ENCODE data around the gene CIDEC. TPM values are rescaled to one million over a fixed set of nuclear protein-coding genes. Genes with fewer than 3 reads are reported as not detected.
"Not testable (repeated sequence)": the region's sequence is repeated elsewhere in the genome, so short reads cannot be mapped to it uniquely, and the experiment has no call there.

Gene CIDEC
- total and polyA plus RNA-seq, 4 donors, result 0.08 TPM; not detected in 3

- Histone ChIP-seq H3K36me3 (ENCODE audit: control insufficient read depth in 4 of 4, insufficient read depth in 4 of 4, low read length in 4 of 4) (no peaks in the 10 kb centered on the region), H3K4me3 (no peak overlapping the region), H3K9ac (ENCODE audit: insufficient read depth in 1 of 2, low read length in 2 of 2) (no peak overlapping the region), H3K27ac (ENCODE audit: low read depth in 1 of 2, low read length in 1 of 2) (no peak overlapping the region), H3K4me1 (ENCODE audit: control insufficient read depth in 5 of 5, insufficient read depth in 5 of 5, low read length in 5 of 5) (no peaks in the 10 kb centered on the region), H3K9me3 (ENCODE audit: control insufficient read depth in 4 of 4, insufficient read depth in 3 of 4, low read length in 3 of 4) (no peaks in the 10 kb centered on the region), H3K27me3 (ENCODE audit: control insufficient read depth in 3 of 3, insufficient read depth in 3 of 3, low read length in 2 of 3) (no peaks in the 10 kb centered on the region)
- ATAC-seq (ENCODE audit: insufficient read depth, low FRiP score), result no peak
- DNase-seq, result no peak
- 85 to 90% methylated on average over 5 of the region's 5 CpGs for whole genome bisulfite sequencing, 2 donors
- no peak for TF ChIP-seq CTCF (IDR thresholded peaks at IDR 0.05; ENCODE audit: control extremely low read depth, extremely low read depth)
Measured at GRCh38 chr3:9878700-9879099, 1.4 kb downstream of the CIDEC start.

- DNase-seq (no peak), ATAC-seq (ENCODE audit: insufficient read depth, low FRiP score) (no peak)
- H3K27ac ChIP-seq (ENCODE audit: low read depth in 1 of 2, low read length in 1 of 2), result no peak overlapping the region
- no peak for TF ChIP-seq CTCF (IDR thresholded peaks at IDR 0.05; ENCODE audit: control extremely low read depth, extremely low read depth)
- H3K27me3 ChIP-seq (ENCODE audit: control insufficient read depth in 3 of 3, insufficient read depth in 3 of 3, low read length in 2 of 3), result no peaks in the 10 kb centered on the region
- H3K36me3 ChIP-seq (ENCODE audit: control insufficient read depth in 4 of 4, insufficient read depth in 4 of 4, low read length in 4 of 4), result no peaks in the 10 kb centered on the region
- no peak overlapping the region for H3K9ac ChIP-seq (ENCODE audit: insufficient read depth in 1 of 2, low read length in 2 of 2)
- 92 to 95% methylated on average over 12 of the region's 12 CpGs for WGBS, 2 donors
- H3K9me3 ChIP-seq (ENCODE audit: control insufficient read depth in 4 of 4, insufficient read depth in 3 of 4, low read length in 3 of 4), result no peaks in the 10 kb centered on the region
- H3K4me3 ChIP-seq, result no peak overlapping the region
- no peaks in the 10 kb centered on the region for H3K4me1 ChIP-seq (ENCODE audit: control insufficient read depth in 5 of 5, insufficient read depth in 5 of 5, low read length in 5 of 5)
Measured at GRCh38 chr3:9876991-9877390, 3.1 kb downstream of the CIDEC start.

GRCh38 chr3:9876255-9876654, 3.8 kb downstream of the CIDEC start:
- DNase-seq; H3K9me3 ChIP-seq (ENCODE audit: control insufficient read depth in 4 of 4, insufficient read depth in 3 of 4, low read length in 3 of 4); H3K27me3 ChIP-seq (ENCODE audit: control insufficient read depth in 3 of 3, insufficient read depth in 3 of 3, low read length in 2 of 3); H3K36me3 ChIP-seq (ENCODE audit: control insufficient read depth in 4 of 4, insufficient read depth in 4 of 4, low read length in 4 of 4); H3K4me3 ChIP-seq; H3K4me1 ChIP-seq (ENCODE audit: control insufficient read depth in 5 of 5, insufficient read depth in 5 of 5, low read length in 5 of 5); H3K27ac ChIP-seq (ENCODE audit: low read depth in 1 of 2, low read length in 1 of 2); ATAC-seq (ENCODE audit: insufficient read depth, low FRiP score); H3K9ac ChIP-seq (ENCODE audit: insufficient read depth in 1 of 2, low read length in 2 of 2): not testable (repeated sequence)
- WGBS, 2 donors, result 92 to 93% methylated on average over 4 of the region's 4 CpGs

- TF ChIP-seq CTCF (IDR thresholded peaks at IDR 0.05; ENCODE audit: control extremely low read depth, extremely low read depth), result no peak
- no peak overlapping the region for H3K27ac ChIP-seq (ENCODE audit: low read depth in 1 of 2, low read length in 1 of 2)
- ATAC-seq (ENCODE audit: insufficient read depth, low FRiP score) (no peak), DNase-seq (no peak)
- H3K9me3 ChIP-seq (ENCODE audit: control insufficient read depth in 4 of 4, insufficient read depth in 3 of 4, low read length in 3 of 4), result no peaks in the 10 kb centered on the region
- no peak overlapping the region for H3K4me3 ChIP-seq
- H3K36me3 ChIP-seq (ENCODE audit: control insufficient read depth in 4 of 4, insufficient read depth in 4 of 4, low read length in 4 of 4), result no peaks in the 10 kb centered on the region
- H3K4me1 ChIP-seq (ENCODE audit: control insufficient read depth in 5 of 5, insufficient read depth in 5 of 5, low read length in 5 of 5), result no peaks in the 10 kb centered on the region
- no peaks in the 10 kb centered on the region for H3K27me3 ChIP-seq (ENCODE audit: control insufficient read depth in 3 of 3, insufficient read depth in 3 of 3, low read length in 2 of 3)
- H3K9ac ChIP-seq (ENCODE audit: insufficient read depth in 1 of 2, low read length in 2 of 2), result no peak overlapping the region
Measured at GRCh38 chr3:9875448-9875847, 4.6 kb downstream of the CIDEC start.

GRCh38 chr3:9872067-9872466, 8.0 kb downstream of the CIDEC start:
- WGBS, 2 donors, result 97% methylated on average over 5 of the region's 5 CpGs

More at GRCh38 chr3:9872067-9872466, 8.0 kb downstream of the CIDEC start:
- not testable (repeated sequence) for H3K27me3 ChIP-seq (ENCODE audit: control insufficient read depth in 3 of 3, insufficient read depth in 3 of 3, low read length in 2 of 3); H3K4me3 ChIP-seq; H3K9me3 ChIP-seq (ENCODE audit: control insufficient read depth in 4 of 4, insufficient read depth in 3 of 4, low read length in 3 of 4); DNase-seq; H3K27ac ChIP-seq (ENCODE audit: low read depth in 1 of 2, low read length in 1 of 2); ATAC-seq (ENCODE audit: insufficient read depth, low FRiP score); H3K9ac ChIP-seq (ENCODE audit: insufficient read depth in 1 of 2, low read length in 2 of 2); H3K4me1 ChIP-seq (ENCODE audit: control insufficient read depth in 5 of 5, insufficient read depth in 5 of 5, low read length in 5 of 5); H3K36me3 ChIP-seq (ENCODE audit: control insufficient read depth in 4 of 4, insufficient read depth in 4 of 4, low read length in 4 of 4)
